ENCODE data around the gene SNRPE.

DNA sequence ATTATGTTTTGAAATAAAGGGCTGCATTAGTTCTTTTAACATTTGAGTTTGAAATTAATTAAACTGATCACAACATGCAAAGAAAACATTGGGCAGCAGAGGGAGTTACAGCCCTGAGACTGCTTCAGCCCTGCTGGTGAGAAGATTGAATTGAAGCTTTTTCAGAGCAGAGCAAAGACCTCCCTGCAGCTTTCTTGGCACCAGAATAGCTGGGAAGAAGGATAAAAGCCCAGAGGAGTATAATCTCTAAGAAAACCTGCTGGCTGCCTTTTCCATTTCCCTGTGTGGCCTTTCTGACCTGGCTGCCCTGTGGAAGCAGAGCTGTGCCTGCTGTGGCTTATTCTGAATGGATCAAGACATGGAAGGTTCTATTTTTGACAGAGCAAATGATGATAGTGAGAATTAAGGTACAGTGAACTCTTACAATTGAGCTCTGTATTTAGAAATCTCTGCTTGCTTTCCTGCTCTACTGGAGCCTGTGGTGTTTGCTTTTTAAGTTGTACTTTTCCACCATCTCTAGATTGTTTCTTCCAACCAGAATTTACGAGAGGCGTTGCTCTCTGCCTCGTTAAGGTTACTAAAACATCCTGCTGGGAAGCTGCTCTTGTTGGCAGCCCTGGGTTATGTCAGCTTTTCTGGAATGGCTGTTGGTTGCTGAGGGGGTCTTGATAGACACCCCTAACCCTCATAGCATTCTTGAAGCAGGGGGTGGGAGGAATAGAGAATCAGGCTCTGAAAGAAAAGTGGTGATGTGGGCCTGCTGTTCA, 9.9 kb downstream of the SNRPE start:
- TF ChIP-seq CTCF (conservative IDR thresholded peaks at IDR 0.05; ENCODE audit: low read depth, low read length) = peak; percentile 90
- TF ChIP-seq EZH2 (IDR thresholded peaks at IDR 0.05; ENCODE audit: borderline replicate concordance, low read depth, low read length, poor library complexity, severe bottlenecking) = no peak
